Measurements from ENCODE around the gene NASP.

GRCh38 chr1:45666836-45667235 lies 83.0 kb downstream of the NASP start:
- no peak for TF ChIP-seq CTCF (IDR thresholded peaks at IDR 0.05; ENCODE audit: low read depth, low read length)
- TF ChIP-seq MAX (IDR thresholded peaks at IDR 0.05; ENCODE audit: low read depth, low read length) = no peak
- TF ChIP-seq POLR2A (IDR thresholded peaks at IDR 0.05; ENCODE audit: extremely low read depth, insufficient read length) = no peak
